HepG2 (cell line): ENCODE results near the gene UST. TPM values are rescaled to one million over a fixed set of nuclear protein-coding genes. Genes with fewer than 3 reads are reported as not detected.

Source experiments
- ATAC-seq: fragments of 200-7000 bp; cut with Tn5 transposase; 3 replicates; pipeline ENCODE4 v1.9.1; 2020; ENCODE audit warnings: mild to moderate bottlenecking, moderate library complexity
- BruUV-seq: library from RNA; stranded (reverse); fragments of 400-500 nt; replicated peaks from 2 replicates; lab custom pipeline; 2021; lab: Mats Ljungman, UMichigan
- CTCF ChIA-PET: fragments of 300-600 bp; formaldehyde crosslinking; extraction: SDS; loops from one replicate; lab custom pipeline; 2021; ENCODE audit warnings: low total read pairs, inconsistent platforms, low intra/inter-chr PET ratio; lab: Yijun Ruan, JAX
- POLR2A ChIA-PET: fragments of 350-600 bp; sonication (Branson Sonifier 250); formaldehyde crosslinking; loops from one replicate; lab custom pipeline; 2020; ENCODE audit warnings: antibody characterized with exemption, inconsistent platforms; lab: Yijun Ruan, JAX
- DNase-seq: peaks from one replicate; pipeline ENCODE4 v3.0.0-alpha.2; 2015; ENCODE audit warnings: low spot score
- FAIRE-seq: peaks from 3 replicates; lab custom pipeline; 2011; peaks lifted over from hg19 to GRCh38; lab: Jason Lieb, UNC
- H2AFZ ChIP-seq: one replicate; pipeline ENCODE4 v1.6.1; 2011; ENCODE audit warnings: low read length, inconsistent platforms
- H3K27ac ChIP-seq: fragments of 300-600 bp; 3 replicates; pipeline ENCODE4 v1.8.0; 2011; ENCODE audit warnings: mixed run types, mild to moderate bottlenecking, mixed read lengths, low read length, inconsistent platforms; ENCODE audit not compliant: insufficient read depth; ENCODE audit errors: extremely low read length
- H3K27me3 ChIP-seq, 2 experiments: fragments of 200-600 bp in 1 of 2; 2 replicates in 1 of 2; 3 replicates in 1 of 2; pipeline versions ENCODE4 v1.6.0 to v1.8.0; 2011; ENCODE audit warnings: low read length in 2 of 2, mild to moderate bottlenecking in 2 of 2, moderate library complexity in 2 of 2, inconsistent platforms in 1 of 2; ENCODE audit not compliant: insufficient read depth in 2 of 2, control insufficient read depth in 1 of 2
- H3K36me3 ChIP-seq, 2 experiments: fragments of 200-600 bp in 1 of 2; replicated peaks in 1 of 2; 2 replicates in 1 of 2; 3 replicates in 1 of 2; pipeline versions ENCODE4 v1.5.1 to v1.8.0; 2011; ENCODE audit warnings: low read length in 2 of 2, inconsistent platforms in 1 of 2; ENCODE audit not compliant: insufficient read depth in 2 of 2, control insufficient read depth in 1 of 2
- H3K4me1 ChIP-seq: 2 replicates; pipeline ENCODE4 v1.5.1; 2012; ENCODE audit warnings: low read length, inconsistent platforms; ENCODE audit not compliant: insufficient read depth
- H3K4me2 ChIP-seq: 2 replicates; pipeline ENCODE4 v1.6.0; 2011; ENCODE audit warnings: low read depth, low read length, inconsistent platforms
- H3K4me3 ChIP-seq, 3 experiments: fragments of 200-600 bp in 1 of 3; sonication (generic), shearing (Covaris generic) in 1 of 3; replicated peaks in 1 of 3; 2 replicates each; pipeline ENCODE4 v1.5.1; 2011 to 2016; ENCODE audit warnings: low read length in 3 of 3, inconsistent platforms in 2 of 3, low read depth in 2 of 3, mild to moderate bottlenecking in 2 of 3, control low read depth in 1 of 3, mixed read lengths in 1 of 3; ENCODE audit not compliant: insufficient read depth in 1 of 3
- H3K79me2 ChIP-seq: one replicate; pipeline ENCODE4 v1.6.1; 2011; ENCODE audit warnings: low read length, inconsistent platforms; ENCODE audit not compliant: insufficient read depth
- H3K9ac ChIP-seq: 2 replicates; pipeline ENCODE4 v1.6.0; 2011; ENCODE audit warnings: mild to moderate bottlenecking, low read depth, low read length, inconsistent platforms; ENCODE audit not compliant: insufficient read depth
- H3K9me3 ChIP-seq: 2 replicates; pipeline ENCODE4 v1.5.1; 2012; ENCODE audit warnings: mild to moderate bottlenecking, low read length
- H4K20me1 ChIP-seq: 2 replicates; pipeline ENCODE4 v1.6.0; 2011; ENCODE audit warnings: inconsistent platforms, mild to moderate bottlenecking, low read length, moderate library complexity; ENCODE audit not compliant: insufficient read depth
- BRD4 ChIP-seq: sonication (generic); formaldehyde crosslinking; IDR thresholded peaks from 2 replicates; pipeline ENCODE4 v1.4.0; 2020; ENCODE audit warnings: missing genetic modification reagents
- ELF1 ChIP-seq: sonication (generic); formaldehyde crosslinking; IDR thresholded peaks from 2 replicates; pipeline ENCODE4 v1.4.0; 2020; ENCODE audit warnings: missing genetic modification reagents
- FOXP4 ChIP-seq: sonication (generic); formaldehyde crosslinking; IDR thresholded peaks from 2 replicates; pipeline ENCODE4 v1.4.0; 2020; ENCODE audit warnings: missing genetic modification reagents
- IRF2 ChIP-seq: IDR thresholded peaks from 2 replicates; pipeline ENCODE4 v1.6.1; 2018; ENCODE audit warnings: missing genetic modification reagents, missing compliant biosample characterization
- KMT2A ChIP-seq: sonication (generic); formaldehyde crosslinking; IDR thresholded peaks from 2 replicates; pipeline ENCODE4 v1.4.0; 2020; ENCODE audit warnings: missing genetic modification reagents
- PBX2 ChIP-seq: IDR thresholded peaks from 2 replicates; pipeline ENCODE4 v1.6.1; 2016; ENCODE audit warnings: control low read depth
- SP4 ChIP-seq: sonication (generic); formaldehyde crosslinking; IDR thresholded peaks from 2 replicates; pipeline ENCODE4 v1.8.1; 2023; ENCODE audit warnings: mild to moderate bottlenecking, missing genetic modification reagents
- ZBTB40 ChIP-seq, 2 experiments: fragments of 450-650 bp in 1 of 2; sonication (generic) in 1 of 2; formaldehyde crosslinking in 1 of 2; IDR thresholded peaks; 2 replicates each; pipeline versions ENCODE4 v1.6.1 to v1.8.0; 2016 to 2022; ENCODE audit warnings: antibody characterized with exemption in 1 of 2, mild to moderate bottlenecking in 1 of 2, missing genetic modification reagents in 1 of 2
- ZNF260 ChIP-seq: sonication (generic); formaldehyde crosslinking; IDR thresholded peaks from 2 replicates; pipeline ENCODE4 v1.4.0; 2020; ENCODE audit warnings: missing genetic modification reagents, low read depth, mild to moderate bottlenecking, borderline replicate concordance
- ZNF616 ChIP-seq: sonication (generic); formaldehyde crosslinking; IDR thresholded peaks from 2 replicates; pipeline ENCODE4 v1.5.0; 2020; ENCODE audit warnings: low read depth, mild to moderate bottlenecking, missing genetic modification reagents
- whole genome bisulfite sequencing: methylation state at CpG from one replicate; pipeline ENCODE4 v1.1.6; 2017; ENCODE audit warnings: low lambda C conversion rate; 5-methylcytosine and 5-hydroxymethylcytosine counted together
- in situ Hi-C: cut with HindIII; loops from 2 replicates; pipeline ENCODE4 v1.10.0; 2017; ENCODE audit warnings: low pct_unique_long_range_greater_than_20kb; ENCODE audit not compliant: extremely low pct_ligation_motif_present
- intact Hi-C: fragments of 100-400 bp; cut with micrococcal nuclease; formaldehyde crosslinking; loops from one replicate; pipeline ENCODE4 v1.10.0; 2022; ENCODE audit not compliant: unreplicated experiment
- polyA plus RNA-seq, 8 experiments: library from polyadenylated mRNA; depleted of rRNA in 3 of 8; stranded (reverse) in 7 of 8; unstranded in 1 of 8; fragments of >200 nt; fragmentation: Illumina TruSeq in 4 of 8; extraction: Trizol in 4 of 8; gene quantifications; 2 replicates each; pipeline versions ENCODE4 v1.2.1 to v1.2.3, GENCODE V29; 2011 to 2016; ENCODE audit warnings: low read depth in 4 of 8, missing spikeins in 1 of 8, mixed read lengths in 1 of 8; ENCODE audit not compliant: insufficient read depth in 1 of 8
- total RNA-seq, 5 experiments: library from RNA; depleted of rRNA; stranded (reverse); fragments of >200 nt; fragmentation: Illumina TruSeq; extraction: Trizol; gene quantifications; 2 replicates each; pipeline ENCODE4 v1.2.3, GENCODE V29; 2016; ENCODE audit warnings: low read depth in 1 of 5

Gene UST
- total and polyA plus RNA-seq, 2 of the 13 experiments (the other 11 are each of a cell fraction or from before 2014, with no cell fraction given) = 0.27 TPM; not detected in 1

GRCh38 chr6:148771212-148771601 lies 24.4 kb downstream of the UST start (continued):
- TF ChIP-seq FOXP4 (no peak), ZNF260 (CRISPR knock-in tag) (no peak)
- TF ChIP-seq, all 625 proteins: peak for 0

- CTCF ChIA-PET = no interaction called here
- ATAC-seq = no peak
- intact Hi-C loops = no loop called here
- no peak for TF ChIP-seq PBX2 (CRISPR knock-in tag)
- no peak for TF ChIP-seq SP4 (CRISPR knock-in tag)
- no peak for TF ChIP-seq BRD4 (CRISPR knock-in tag)
- no peak for TF ChIP-seq IRF2 (CRISPR knock-in tag)
- TF ChIP-seq KMT2A (CRISPR knock-in tag) = no peak
- no peak for TF ChIP-seq ELF1 (CRISPR knock-in tag)
- TF ChIP-seq ZNF616 (CRISPR knock-in tag) = no peak
- no peak for TF ChIP-seq ZBTB40 (IDR thresholded peaks at IDR 0.05)
- no peak for TF ChIP-seq ZBTB40 (CRISPR knock-in tag; IDR thresholded peaks at IDR 0.05)
Measured at GRCh38 chr6:148771896-148772554, 25.2 kb downstream of the UST start.

More at GRCh38 chr6:148771896-148772554, 25.2 kb downstream of the UST start:
- Histone ChIP-seq H3K27ac (no peak overlapping the region), H2AFZ (no peak overlapping the region), H3K4me3 (no peak overlapping the region), H3K27me3 (peaks cover 0 to 22% of the 10 kb centered on the region in 2 experiments; a peak in 1 of 5 replicates), H3K79me2 (no peaks in the 10 kb centered on the region), H3K4me2 (no peak overlapping the region), H3K36me3 (no peaks in the 10 kb centered on the region), H4K20me1 (no peaks in the 10 kb centered on the region), H3K9me3 (no peaks in the 10 kb centered on the region), H3K4me1 (no peaks in the 10 kb centered on the region), H3K9ac (no peak overlapping the region)
- no peak for DNase-seq
- WGBS = 12% methylated on average over 6 of the region's 6 CpGs
- in situ Hi-C loops = no loop called here
- FAIRE-seq = no peak
- POLR2A ChIA-PET = no interaction called here
- BruUV-seq = no TSS peak
